HG03571 (cell line): ENCODE measurements around the gene C10orf53.
"Not testable (repeated sequence)": the region's sequence is repeated elsewhere in the genome, so short reads cannot be mapped to it uniquely, and the experiment has no call there.

Experiments used
- ATAC-seq: cut with Tn5 transposase; IDR thresholded peaks from one replicate; pipeline ENCODE4 v1.9.1; 2021; ENCODE audit not compliant: unreplicated experiment

Gene C10orf53

GRCh38 chr10:49652421-49653272 lies 26.8 kb upstream of the C10orf53 start:
- no peak for ATAC-seq

GRCh38 chr10:49653273-49653929 lies 26.1 kb upstream of the C10orf53 start:
- ATAC-seq, result no peak

- ATAC-seq, result no peak
These were observed 25.3 kb upstream of the C10orf53 start for GRCh38 chr10:49654036-49654693.

GRCh38 chr10:49655099-49655498 lies 24.4 kb upstream of the C10orf53 start:
- no peak for ATAC-seq

- ATAC-seq, result no peak
These were observed 22.5 kb upstream of the C10orf53 start for GRCh38 chr10:49656845-49657493.

- ATAC-seq, result no peak
These were observed 21.8 kb upstream of the C10orf53 start for GRCh38 chr10:49657606-49658005.

GRCh38 chr10:49661140-49661856 lies 18.2 kb upstream of the C10orf53 start:
- no peak for ATAC-seq

GRCh38 chr10:49662169-49662830 lies 17.2 kb upstream of the C10orf53 start:
- ATAC-seq, result no peak

- ATAC-seq, result no peak
These were observed 15.9 kb upstream of the C10orf53 start for GRCh38 chr10:49663596-49663995.

GRCh38 chr10:49664006-49664841 lies 15.2 kb upstream of the C10orf53 start:
- no peak for ATAC-seq

- no peak for ATAC-seq
These were observed 14.6 kb upstream of the C10orf53 start for GRCh38 chr10:49664842-49665355.

GRCh38 chr10:49666054-49666615 lies 13.3 kb upstream of the C10orf53 start:
- ATAC-seq, result no peak

GRCh38 chr10:49666685-49667084 lies 12.8 kb upstream of the C10orf53 start:
- ATAC-seq, result no peak

GRCh38 chr10:49667991-49668390 lies 11.5 kb upstream of the C10orf53 start:
- ATAC-seq, result no peak

- ATAC-seq, result no peak
These were observed 10.8 kb upstream of the C10orf53 start for GRCh38 chr10:49668684-49669083.

GRCh38 chr10:49678827-49679479 lies 498 bp upstream of the C10orf53 start:
- no peak for ATAC-seq

- ATAC-seq, result not testable (repeated sequence)
These were observed 3.0 kb downstream of the C10orf53 start for GRCh38 chr10:49682449-49682848.

- ATAC-seq, result no peak
These were observed 3.4 kb downstream of the C10orf53 start for GRCh38 chr10:49682879-49683278.
